GM21529 (cell line): Measurements from ENCODE around the gene BRAF.
"Not testable (repeated sequence)": the region's sequence is repeated elsewhere in the genome, so short reads cannot be mapped to it uniquely, and the experiment has no call there.

Experiments used
- ATAC-seq: cut with Tn5 transposase; IDR thresholded peaks from one replicate; pipeline ENCODE4 v1.9.1; 2021; ENCODE audit not compliant: unreplicated experiment

The BRAF gene

DNA sequence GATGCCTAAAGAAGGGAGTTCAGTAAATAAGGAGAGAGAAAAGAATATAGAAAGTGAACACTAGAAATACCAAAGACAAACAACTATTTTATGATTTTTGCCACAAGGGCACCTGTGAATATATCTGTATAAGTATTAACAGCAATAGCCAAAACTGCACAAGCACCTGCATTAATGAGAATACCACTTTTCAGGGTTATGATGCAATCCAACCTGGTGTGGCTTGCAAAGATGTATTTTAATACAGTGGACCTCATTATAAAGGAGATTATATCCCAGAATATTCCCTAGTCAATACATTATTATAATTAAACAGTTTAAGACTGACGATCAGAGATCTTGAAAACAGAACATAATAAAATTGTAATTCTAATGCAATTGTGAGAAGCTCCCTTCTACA is 4.0 kb downstream of the BRAF start:
- no peak for ATAC-seq

- ATAC-seq = no peak
These were observed 6.5 kb downstream of the BRAF start for GRCh38 chr7:140918236-140918635.

GRCh38 chr7:140917258-140917657 is 7.5 kb downstream of the BRAF start:
- ATAC-seq = no peak

- ATAC-seq = no peak
These were observed 8.7 kb downstream of the BRAF start for GRCh38 chr7:140915935-140916555.

DNA sequence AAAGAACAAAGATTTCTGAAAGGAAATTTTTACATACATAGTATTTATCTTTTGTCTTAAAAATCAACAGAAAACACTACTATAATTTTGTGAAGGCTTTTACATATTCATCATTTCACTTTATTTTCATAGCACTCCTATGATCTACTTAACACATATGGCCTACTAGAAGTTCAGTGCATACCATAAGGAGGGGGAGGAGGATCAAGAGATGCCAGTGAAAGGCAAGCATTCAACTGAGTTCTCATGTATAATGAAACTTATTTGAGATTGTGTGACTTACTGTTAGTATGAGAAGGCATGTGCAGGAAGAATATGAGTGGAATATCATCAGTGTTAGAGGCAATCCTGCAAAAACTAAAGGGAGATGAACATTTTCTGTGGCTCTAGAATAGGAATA is 10.6 kb downstream of the BRAF start:
- ATAC-seq = no peak

DNA sequence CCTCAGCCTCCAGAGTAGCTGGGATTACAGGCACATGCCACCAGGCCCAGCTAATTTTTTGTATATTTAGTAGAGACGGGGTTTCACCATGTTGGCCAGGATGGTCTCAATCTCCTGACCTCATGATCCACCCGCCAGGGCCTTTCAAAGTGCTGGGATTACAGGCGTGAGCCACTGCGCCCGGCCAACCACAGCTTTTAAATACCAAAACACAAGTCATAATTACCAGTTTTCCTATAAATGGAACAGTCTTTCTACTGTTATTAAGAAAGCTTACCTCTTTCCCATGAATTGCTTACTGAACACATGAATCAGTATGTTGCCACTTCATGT is 11.2 kb downstream of the BRAF start:
- not testable (repeated sequence) for ATAC-seq

GRCh38 chr7:140911746-140912145 is 13.0 kb downstream of the BRAF start:
- ATAC-seq = no peak

- ATAC-seq = no peak
These were observed 15.1 kb downstream of the BRAF start for GRCh38 chr7:140909476-140910161.

DNA sequence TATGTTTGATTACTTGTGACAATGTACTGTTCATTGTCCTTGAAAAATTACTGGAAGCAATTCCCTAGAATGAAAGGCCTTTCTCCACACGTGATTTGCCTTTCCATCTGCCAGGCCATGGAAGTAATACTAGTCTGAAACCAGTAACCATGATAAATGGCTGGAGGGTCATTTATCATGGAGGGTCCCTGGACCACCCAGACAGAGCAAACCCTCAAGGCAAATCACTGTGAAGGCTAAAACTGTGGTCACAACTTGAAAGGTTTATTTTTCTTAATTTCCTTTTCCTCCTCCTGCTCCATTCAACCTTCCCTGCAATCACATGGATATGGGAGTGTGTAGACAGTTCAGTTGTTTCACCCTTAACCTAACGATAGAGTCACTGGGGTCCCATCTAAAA is 16.4 kb downstream of the BRAF start:
- ATAC-seq = no peak

DNA sequence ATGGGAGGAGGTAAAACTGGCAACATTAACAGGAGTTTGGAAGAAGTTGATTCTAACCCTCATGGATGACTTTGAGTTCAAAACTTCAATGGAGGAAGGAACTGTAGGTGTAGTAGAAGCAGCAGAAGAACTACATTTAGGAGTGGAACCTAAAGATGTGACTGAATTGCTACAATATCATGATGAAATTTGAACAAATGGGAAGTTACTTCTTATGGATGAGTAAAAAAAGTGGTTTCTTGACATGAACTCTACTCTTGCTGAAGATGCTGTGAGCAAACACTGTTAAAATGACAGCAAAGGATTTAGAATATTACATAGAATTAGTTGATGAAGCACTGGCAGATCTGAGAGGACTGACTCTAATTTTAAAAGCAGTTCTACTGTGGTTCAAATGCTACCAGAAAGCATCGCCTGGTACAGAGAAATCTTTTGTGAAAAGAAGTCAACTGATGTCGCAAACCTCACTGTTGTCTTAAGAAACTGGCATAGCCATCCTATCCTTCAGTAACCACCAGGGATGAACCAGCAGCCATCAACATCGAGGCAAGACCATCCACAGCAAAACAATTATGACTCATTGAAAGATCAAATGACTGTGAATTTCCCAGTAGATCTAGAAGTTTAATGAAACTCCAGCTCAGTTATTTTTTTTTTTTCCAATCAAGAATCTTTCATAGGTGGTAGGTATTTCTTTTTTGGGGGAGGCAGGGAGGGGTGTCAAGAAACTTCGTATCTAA is 20.8 kb downstream of the BRAF start:
- ATAC-seq = no peak

- peak; percentile 75 for ATAC-seq
These were observed 22.3 kb downstream of the BRAF start for GRCh38 chr7:140902303-140902953.

DNA sequence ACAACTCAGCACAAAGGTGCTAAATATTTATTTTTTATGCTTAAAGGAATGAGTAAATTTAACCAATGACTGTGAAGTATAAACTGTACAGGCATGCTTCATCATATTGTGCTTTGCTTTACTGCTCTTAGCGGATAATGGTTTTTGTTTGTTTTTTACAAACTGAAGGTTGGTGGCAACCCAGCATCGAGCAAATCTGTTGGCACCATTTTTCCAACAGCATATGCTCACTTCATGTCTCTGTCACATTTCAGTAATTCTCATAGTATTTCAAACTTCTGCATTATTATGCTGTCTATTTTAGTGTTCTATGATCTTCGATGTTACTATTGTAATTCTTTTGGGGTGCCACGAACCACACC is 22.8 kb downstream of the BRAF start:
- no peak for ATAC-seq

GRCh38 chr7:140899883-140900282 is 24.8 kb downstream of the BRAF start:
- peak; percentile 37 for ATAC-seq

GRCh38 chr7:140898786-140899536 is 25.8 kb downstream of the BRAF start:
- ATAC-seq = no peak

- no peak for ATAC-seq
These were observed 27.7 kb downstream of the BRAF start for GRCh38 chr7:140896996-140897395.

DNA sequence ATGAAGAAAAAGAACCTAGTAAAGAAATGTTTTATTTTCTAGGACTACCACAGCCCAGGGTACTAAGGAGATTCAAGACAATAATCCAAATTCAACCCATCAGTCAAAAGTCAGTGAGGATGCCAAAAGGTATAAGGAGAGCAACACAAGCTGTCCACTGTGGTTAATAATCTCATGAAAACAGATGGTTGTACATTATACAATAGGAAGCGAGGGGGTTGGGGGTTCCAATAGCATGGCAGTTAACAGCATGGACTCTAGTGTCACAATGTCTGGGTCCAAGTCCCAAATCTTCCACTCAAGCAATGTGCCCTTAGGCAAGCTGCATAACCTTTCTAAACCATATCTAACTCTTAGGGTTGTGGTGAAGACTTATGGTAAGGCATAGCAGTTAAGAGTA is 35.1 kb downstream of the BRAF start:
- ATAC-seq = no peak

DNA sequence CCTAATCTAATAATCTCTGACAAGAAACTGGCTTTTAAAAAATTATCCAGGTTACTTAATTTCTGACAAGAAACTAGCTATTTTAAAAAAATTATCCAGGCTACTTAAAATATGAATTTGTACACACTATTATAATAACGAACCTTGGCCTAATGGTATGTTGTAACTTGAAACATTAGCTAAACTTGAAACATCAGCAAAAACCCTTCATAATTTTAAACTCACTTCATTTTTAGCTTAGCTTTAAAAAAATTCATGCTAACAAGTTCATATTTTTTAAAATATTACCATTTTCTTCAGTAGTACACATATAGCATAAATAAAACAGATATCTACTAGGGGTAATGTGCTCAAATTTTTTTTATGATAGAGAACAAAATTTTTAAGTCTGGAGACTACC is 35.6 kb downstream of the BRAF start:
- no peak for ATAC-seq

DNA sequence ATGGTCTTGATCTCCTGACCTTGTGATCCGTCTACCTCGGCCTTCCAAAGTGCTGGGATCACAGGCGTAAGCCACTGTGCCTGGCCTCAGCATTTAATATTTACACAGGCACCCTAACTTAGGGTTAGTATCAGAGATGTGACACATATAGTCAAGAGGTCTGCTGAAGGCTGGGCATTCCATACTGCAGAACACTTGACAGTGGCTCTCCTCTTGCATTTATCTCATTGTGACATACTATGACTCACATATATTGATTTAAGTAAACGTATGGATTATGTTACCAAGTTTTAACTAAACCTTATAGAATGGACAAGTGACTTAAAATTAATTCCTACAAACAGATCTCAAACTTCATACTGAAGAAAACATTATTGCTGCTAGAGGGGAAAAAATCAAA is 36.6 kb downstream of the BRAF start:
- ATAC-seq = no peak

DNA sequence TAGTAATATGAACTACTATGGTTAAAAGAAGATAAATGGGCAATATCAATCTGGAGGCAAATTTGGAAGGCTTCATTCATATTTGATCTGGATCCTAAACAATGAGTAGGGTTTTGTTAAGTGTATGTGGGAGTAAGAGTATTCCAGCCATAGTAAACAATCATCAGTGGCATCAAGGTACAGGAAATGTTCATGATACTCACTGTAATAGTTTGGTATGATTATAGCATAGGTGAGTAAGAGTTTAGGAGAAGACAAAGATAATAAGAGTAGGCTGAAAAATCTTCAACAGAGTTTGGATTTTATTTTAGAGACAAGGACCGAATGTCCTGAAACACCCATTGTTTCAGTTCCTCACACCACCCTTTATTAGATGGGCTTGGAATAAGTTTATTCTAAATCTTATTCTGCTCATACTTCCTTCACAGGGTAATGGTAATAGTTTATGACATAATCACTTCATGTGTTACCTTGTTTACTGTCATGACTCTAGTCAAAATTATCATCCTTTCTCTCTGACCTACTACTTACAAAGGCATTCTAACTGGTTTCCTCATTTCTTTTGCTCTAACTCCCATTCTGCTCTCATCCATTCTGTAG is 38.9 kb downstream of the BRAF start:
- ATAC-seq = no peak

DNA sequence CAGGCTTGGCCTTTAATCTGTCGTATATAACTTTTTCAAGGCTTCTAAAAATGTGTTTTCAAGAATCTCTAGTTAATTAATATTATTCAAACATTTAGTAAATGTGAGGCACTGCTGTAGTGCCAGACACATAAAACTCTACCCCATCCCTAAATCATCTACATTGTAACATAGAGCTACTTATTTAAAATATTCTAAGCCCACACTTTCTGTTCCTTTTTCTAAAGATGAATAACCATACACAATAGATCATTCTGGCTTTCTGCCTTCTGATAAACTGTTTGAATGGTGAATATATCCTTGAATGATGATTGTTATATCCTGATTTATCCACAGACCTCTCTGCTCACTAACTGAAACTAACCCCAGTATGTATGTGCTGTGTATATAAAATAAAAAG is 41.4 kb downstream of the BRAF start:
- ATAC-seq = no peak

DNA sequence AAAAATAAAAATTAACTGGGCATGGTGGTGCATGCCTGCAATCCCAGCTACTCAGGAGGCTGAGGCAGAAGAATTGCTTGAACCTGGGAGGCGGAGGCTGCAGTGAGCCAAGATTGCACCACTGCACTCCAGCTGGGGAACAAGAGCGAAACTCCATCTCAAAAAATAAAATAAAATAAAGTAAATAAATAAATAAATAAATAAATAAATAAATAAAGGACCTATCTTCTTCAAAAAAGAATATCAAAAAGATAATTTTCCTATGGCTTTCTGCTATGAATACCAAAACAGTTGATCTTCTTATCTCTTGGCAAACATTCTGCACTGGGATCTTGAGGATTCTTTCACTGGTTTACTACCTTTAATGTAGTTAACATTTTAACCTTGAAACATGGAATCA is 41.9 kb downstream of the BRAF start:
- ATAC-seq = not testable (repeated sequence)
